Sigmoid colon (tissue), 7 donors: ENCODE measurements around the gene ZNF277. TPM values are rescaled to one million over a fixed set of nuclear protein-coding genes. Genes with fewer than 3 reads are reported as not detected.

Source experiments
- DNase-seq: peaks from one replicate; pipeline ENCODE4 v3.0.0-alpha.2; 2019
- H3K27ac ChIP-seq, 4 donors: fragments of 200-600 bp; sonication (generic); one replicate each; pipeline ENCODE4 v1.5.1; 2016 to 2019; ENCODE audit warnings: mild to moderate bottlenecking in 1 of 4
- H3K27me3 ChIP-seq, 3 donors: fragments of 200-600 bp; sonication (generic); one replicate each; pipeline ENCODE4 v1.5.1; 2019; ENCODE audit warnings: mild to moderate bottlenecking in 1 of 3
- H3K36me3 ChIP-seq, 4 donors: fragments of 200-600 bp; sonication (generic); one replicate each; pipeline ENCODE4 v1.5.1; 2016 to 2019
- H3K4me1 ChIP-seq, 4 donors: fragments of 200-600 bp; sonication (generic); one replicate each; pipeline ENCODE4 v1.5.1; 2017 to 2019
- H3K4me3 ChIP-seq, 4 donors: fragments of 200-600 bp; sonication (generic); one replicate each; pipeline ENCODE4 v1.5.1; 2017 to 2019; ENCODE audit warnings: mild to moderate bottlenecking in 2 of 4, moderate library complexity in 1 of 4
- H3K9me3 ChIP-seq, 4 donors: fragments of 200-600 bp in 3 of 4; sonication (generic) in 3 of 4; one replicate each; pipeline versions ENCODE4 v1.5.1 to v1.6.1; 2013 to 2019
- CTCF ChIP-seq, 4 experiments: fragments of 450-650 bp in 3 of 4; fragments of 200-600 bp in 1 of 4; IDR thresholded peaks; one replicate each; pipeline ENCODE4 v1.5.1; 2016 to 2019; ENCODE audit warnings: antibody characterized with exemption in 4 of 4, mild to moderate bottlenecking in 3 of 4, moderate library complexity in 2 of 4
- EP300 ChIP-seq, 4 donors: sonication (generic); formaldehyde crosslinking; IDR thresholded peaks; one replicate each; pipeline ENCODE4 v1.6.1; 2017; ENCODE audit warnings: antibody characterized with exemption in 4 of 4
- POLR2A ChIP-seq, 2 donors: fragments of 450-650 bp; IDR thresholded peaks; one replicate each; pipeline ENCODE4 v1.6.1; 2016; ENCODE audit warnings: antibody characterized with exemption in 2 of 2, mild to moderate bottlenecking in 2 of 2, moderate library complexity in 2 of 2
- POLR2AphosphoS5 ChIP-seq, 4 donors: sonication (generic); formaldehyde crosslinking; IDR thresholded peaks; one replicate each; pipeline ENCODE4 v1.6.1; 2017; ENCODE audit warnings: antibody characterized with exemption in 4 of 4
- WGBS, 2 donors: extraction: QIAGEN DNeasy Blood & Tissue Kit; methylation state at CpG; one replicate each; pipeline ENCODE4 v1.1.7; 2013; 5-methylcytosine and 5-hydroxymethylcytosine counted together
- intact Hi-C: fragments of 100-400 bp; cut with DNase I; formaldehyde crosslinking; loops from one replicate; pipeline ENCODE4 v1.15.1; 2023
- polyA plus RNA-seq, 3 donors: library from polyadenylated mRNA; stranded (reverse); fragments of 200-250 nt; gene quantifications; one replicate each; pipeline ENCODE4 v1.2.3, GENCODE V29; 2013
- total RNA-seq, 4 donors: library from RNA; depleted of rRNA; stranded (reverse); fragments of >200 nt; gene quantifications; one replicate each; pipeline ENCODE4 v1.1.0, GENCODE V29; 2016
- donor health status: healthy with polysubstance abuse.
- donor health status: Bipolar disorder and iron deficiency.
- donor health status: healthy.

The ZNF277 gene
- total and polyA plus RNA-seq, 7 donors = 15.8 to 49.3 (median 39.0) TPM

- Histone ChIP-seq H3K36me3 (no peaks in the 10 kb centered on the region), H3K4me1 (no peaks in the 10 kb centered on the region), H3K27ac (no peak overlapping the region), H3K4me3 (no peak overlapping the region), H3K9me3 (no peaks in the 10 kb centered on the region), H3K27me3 (no peaks in the 10 kb centered on the region)
- TF ChIP-seq POLR2AphosphoS5 (IDR thresholded peaks at IDR 0.05) (no peak), EP300 (IDR thresholded peaks at IDR 0.05) (no peak), POLR2A (IDR thresholded peaks at IDR 0.05) (no peak), CTCF (IDR thresholded peaks at IDR 0.05) (no peak)
- 95 to 96% methylated on average over 2 of the region's 2 CpGs for WGBS, 2 donors
- DNase-seq = no peak
- intact Hi-C loops = no loop called here
Observed at GRCh38 chr7:112279042-112279441, 72.5 kb downstream of the ZNF277 start.

- intact Hi-C loops = no loop called here
- H3K4me3 ChIP-seq = no peak overlapping the region
- no peaks in the 10 kb centered on the region for H3K36me3 ChIP-seq
- H3K4me1 ChIP-seq = no peaks in the 10 kb centered on the region
- no peaks in the 10 kb centered on the region for H3K9me3 ChIP-seq
- DNase-seq = no peak
- H3K27me3 ChIP-seq = no peaks in the 10 kb centered on the region
- TF ChIP-seq POLR2A (IDR thresholded peaks at IDR 0.05) (no peak), CTCF (IDR thresholded peaks at IDR 0.05) (no peak), EP300 (IDR thresholded peaks at IDR 0.05) (no peak), POLR2AphosphoS5 (IDR thresholded peaks at IDR 0.05) (no peak)
- 69 to 89% methylated on average over 2 of the region's 2 CpGs for WGBS, 2 donors
- no peak overlapping the region for H3K27ac ChIP-seq
Observed at GRCh38 chr7:112280267-112280666, 73.8 kb downstream of the ZNF277 start.

GRCh38 chr7:112282476-112283188 lies 76.1 kb downstream of the ZNF277 start:
- Histone ChIP-seq H3K36me3 (peaks cover 0 to 7% (median 0%) of the 10 kb centered on the region in 4 donors), H3K4me3 (no peak overlapping the region), H3K4me1 (no peaks in the 10 kb centered on the region), H3K9me3 (no peaks in the 10 kb centered on the region), H3K27ac (no peak overlapping the region), H3K27me3 (no peaks in the 10 kb centered on the region)
- TF ChIP-seq POLR2A (IDR thresholded peaks at IDR 0.05) (no peak), EP300 (IDR thresholded peaks at IDR 0.05) (no peak), POLR2AphosphoS5 (IDR thresholded peaks at IDR 0.05) (no peak), CTCF (IDR thresholded peaks at IDR 0.05) (no peak)
- intact Hi-C loops = no loop called here
- no peak for DNase-seq
- WGBS, 2 donors = 96 to 98% methylated on average over 1 of the region's 1 CpG

GRCh38 chr7:112283382-112283910 lies 77.0 kb downstream of the ZNF277 start:
- WGBS, 2 donors = 91 to 96% methylated on average over 4 of the region's 4 CpGs
- Histone ChIP-seq H3K36me3 (peaks cover 0 to 16% (median 0%) of the 10 kb centered on the region in 4 donors), H3K27me3 (no peaks in the 10 kb centered on the region), H3K9me3 (no peaks in the 10 kb centered on the region), H3K4me3 (no peak overlapping the region), H3K27ac (no peak overlapping the region), H3K4me1 (no peaks in the 10 kb centered on the region)
- intact Hi-C loops = no loop called here
- no peak for DNase-seq
- TF ChIP-seq CTCF (IDR thresholded peaks at IDR 0.05) (no peak), EP300 (IDR thresholded peaks at IDR 0.05) (no peak), POLR2AphosphoS5 (IDR thresholded peaks at IDR 0.05) (no peak), POLR2A (IDR thresholded peaks at IDR 0.05) (no peak)
